Measurements from ENCODE around the gene C7orf33. TPM values are rescaled to one million over a fixed set of nuclear protein-coding genes. Genes with fewer than 3 reads are reported as not detected.
"Not testable (repeated sequence)": the region's sequence is repeated elsewhere in the genome, so short reads cannot be mapped to it uniquely, and the experiment has no call there.

C7orf33 gene
- polyA plus RNA-seq, 4 donors, result not detected

DNA sequence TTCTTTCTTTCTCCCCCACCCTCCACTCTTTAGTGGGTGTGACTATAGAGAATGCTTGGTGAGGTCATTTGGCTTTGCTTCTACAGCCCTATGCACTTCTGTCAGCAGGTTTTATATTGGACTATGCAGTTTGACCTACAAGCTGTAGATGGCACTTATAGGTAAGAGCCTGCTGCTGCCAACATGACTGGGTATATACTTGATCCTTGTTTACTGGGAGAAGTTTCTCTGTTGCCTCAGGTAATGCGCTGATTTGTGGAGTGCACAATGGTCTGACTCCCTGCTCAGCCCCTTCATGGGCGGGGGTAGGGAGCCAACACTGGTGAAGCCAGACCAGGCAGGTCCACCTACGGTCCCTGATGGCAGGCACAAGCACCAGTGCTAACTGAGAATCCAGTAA is 33.7 kb upstream of the C7orf33 start:
- DNase-seq, result peak in 1 of 2 donors; percentile 49
- Histone ChIP-seq H3K4me3 (ENCODE audit: low read depth in 1 of 3, low read length in 3 of 3) (no peak overlapping the region), H3K4me1 (ENCODE audit: control insufficient read depth in 3 of 3, insufficient read depth in 2 of 3, low read depth in 1 of 3, low read length in 2 of 3) (no peaks in the 10 kb centered on the region), H3K36me3 (ENCODE audit: control insufficient read depth in 3 of 3, insufficient read depth in 2 of 3, low read depth in 1 of 3, low read length in 3 of 3) (no peaks in the 10 kb centered on the region), H3K27me3 (ENCODE audit: control insufficient read depth in 3 of 3, insufficient read depth in 3 of 3, low read length in 3 of 3) (peaks cover 0 to 2% (median 0%) of the 10 kb centered on the region in 3 donors), H3K9me3 (ENCODE audit: control insufficient read depth in 2 of 2, insufficient read depth in 1 of 2, low read depth in 1 of 2, low read length in 1 of 2) (no peaks in the 10 kb centered on the region), H3K27ac (ENCODE audit: low read depth in 1 of 3, low read length in 2 of 3) (no peak overlapping the region)
- FAIRE-seq, result no peak
- 69 to 89% (median 83%) methylated on average over 3 of the region's 3 CpGs for WGBS, 3 donors

- Histone ChIP-seq H3K4me3 (ENCODE audit: low read depth in 1 of 3, low read length in 3 of 3) (no peak overlapping the region), H3K36me3 (ENCODE audit: control insufficient read depth in 3 of 3, insufficient read depth in 2 of 3, low read depth in 1 of 3, low read length in 3 of 3) (no peaks in the 10 kb centered on the region), H3K27me3 (ENCODE audit: control insufficient read depth in 3 of 3, insufficient read depth in 3 of 3, low read length in 3 of 3) (peaks cover 0 to 2% (median 0%) of the 10 kb centered on the region in 3 donors), H3K27ac (ENCODE audit: low read depth in 1 of 3, low read length in 2 of 3) (no peak overlapping the region), H3K4me1 (ENCODE audit: control insufficient read depth in 3 of 3, insufficient read depth in 2 of 3, low read depth in 1 of 3, low read length in 2 of 3) (no peaks in the 10 kb centered on the region), H3K9me3 (ENCODE audit: control insufficient read depth in 2 of 2, insufficient read depth in 1 of 2, low read depth in 1 of 2, low read length in 1 of 2) (no peaks in the 10 kb centered on the region)
- DNase-seq (no peak), FAIRE-seq (no peak)
- WGBS, 3 donors, result 84 to 97% (median 85%) methylated on average over 1 of the region's 1 CpG
Measured at GRCh38 chr7:148558914-148559313, 31.7 kb upstream of the C7orf33 start.

DNA sequence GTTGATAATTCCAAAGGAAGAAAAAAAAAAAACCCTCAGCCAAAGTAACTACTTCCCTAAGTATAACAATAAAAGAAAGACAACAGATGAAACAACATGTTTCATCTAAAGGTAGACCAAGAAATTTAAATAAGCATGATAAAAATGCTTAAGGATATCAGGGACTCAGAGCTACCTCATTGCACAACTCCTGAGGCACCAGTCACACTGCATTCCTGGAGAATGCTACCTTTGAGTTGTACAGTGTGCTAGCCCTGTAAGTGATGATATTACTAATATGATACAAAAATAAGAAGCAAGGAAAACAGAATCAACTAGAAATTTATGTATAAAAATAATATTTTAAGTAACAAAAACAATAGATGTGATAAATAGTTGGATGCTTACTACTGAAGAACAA is 29.5 kb upstream of the C7orf33 start:
- DNase-seq, result peak in 1 of 2 donors; percentile 15
- no peak overlapping the region for H3K4me3 ChIP-seq (ENCODE audit: low read depth in 1 of 3, low read length in 3 of 3)

GRCh38 chr7:148563583-148564274 is 26.8 kb upstream of the C7orf33 start:
- WGBS, 3 donors, result 56 to 67% (median 61%) methylated on average over 4 of the region's 4 CpGs
- Histone ChIP-seq H3K9me3 (ENCODE audit: control insufficient read depth in 2 of 2, insufficient read depth in 1 of 2, low read depth in 1 of 2, low read length in 1 of 2) (no peaks in the 10 kb centered on the region), H3K27ac (ENCODE audit: low read depth in 1 of 3, low read length in 2 of 3) (peak overlapping the region in 1 of 3 donors; percentile 64), H3K36me3 (ENCODE audit: control insufficient read depth in 3 of 3, insufficient read depth in 2 of 3, low read depth in 1 of 3, low read length in 3 of 3) (no peaks in the 10 kb centered on the region), H3K27me3 (ENCODE audit: control insufficient read depth in 3 of 3, insufficient read depth in 3 of 3, low read length in 3 of 3) (no peaks in the 10 kb centered on the region), H3K4me1 (ENCODE audit: control insufficient read depth in 3 of 3, insufficient read depth in 2 of 3, low read depth in 1 of 3, low read length in 2 of 3) (peaks cover 0 to 4% (median 0%) of the 10 kb centered on the region in 3 donors), H3K4me3 (ENCODE audit: low read depth in 1 of 3, low read length in 3 of 3) (no peak overlapping the region)
- no peak for DNase-seq
- no peak for FAIRE-seq

More for the DNA sequence above, 29.5 kb upstream of the C7orf33 start:
- peaks cover 0 to 2% (median 0%) of the 10 kb centered on the region in 3 donors for H3K27me3 ChIP-seq (ENCODE audit: control insufficient read depth in 3 of 3, insufficient read depth in 3 of 3, low read length in 3 of 3)
- no peak overlapping the region for H3K27ac ChIP-seq (ENCODE audit: low read depth in 1 of 3, low read length in 2 of 3)
- H3K4me1 ChIP-seq (ENCODE audit: control insufficient read depth in 3 of 3, insufficient read depth in 2 of 3, low read depth in 1 of 3, low read length in 2 of 3), result peaks cover 0 to under 1% (median 0%) of the 10 kb centered on the region in 3 donors
- FAIRE-seq, result no peak
- no peaks in the 10 kb centered on the region for H3K36me3 ChIP-seq (ENCODE audit: control insufficient read depth in 3 of 3, insufficient read depth in 2 of 3, low read depth in 1 of 3, low read length in 3 of 3)
- no peaks in the 10 kb centered on the region for H3K9me3 ChIP-seq (ENCODE audit: control insufficient read depth in 2 of 2, insufficient read depth in 1 of 2, low read depth in 1 of 2, low read length in 1 of 2)

- not testable (repeated sequence) for H3K9me3 ChIP-seq (ENCODE audit: control insufficient read depth in 2 of 2, insufficient read depth in 1 of 2, low read depth in 1 of 2, low read length in 1 of 2); H3K4me1 ChIP-seq (ENCODE audit: control insufficient read depth in 3 of 3, insufficient read depth in 2 of 3, low read depth in 1 of 3, low read length in 2 of 3); H3K27me3 ChIP-seq (ENCODE audit: control insufficient read depth in 3 of 3, insufficient read depth in 3 of 3, low read length in 3 of 3); H3K4me3 ChIP-seq (ENCODE audit: low read depth in 1 of 3, low read length in 3 of 3); H3K36me3 ChIP-seq (ENCODE audit: control insufficient read depth in 3 of 3, insufficient read depth in 2 of 3, low read depth in 1 of 3, low read length in 3 of 3)
- FAIRE-seq, result peak; percentile 76
- DNase-seq, result peak in 1 of 2 donors; percentile 54
- peak overlapping the region in 2 of 3 donors; percentile 20 to 64 for H3K27ac ChIP-seq (ENCODE audit: low read depth in 1 of 3, low read length in 2 of 3)
- WGBS, 3 donors, result 7 to 17% (median 9%) methylated on average over 4 of the region's 4 CpGs
Measured at GRCh38 chr7:148564275-148564951, 26.2 kb upstream of the C7orf33 start.

GRCh38 chr7:148566736-148567135 is 23.8 kb upstream of the C7orf33 start:
- 25 to 68% (median 36%) methylated on average over 6 of the region's 6 CpGs for WGBS, 3 donors
- no peak for FAIRE-seq

GRCh38 chr7:148567524-148567923 is 23.0 kb upstream of the C7orf33 start:
- FAIRE-seq (no peak), DNase-seq (no peak)
- WGBS, 3 donors, result 31 to 58% (median 54%) methylated on average over 5 of the region's 5 CpGs
- H3K4me1 ChIP-seq (ENCODE audit: control insufficient read depth in 3 of 3, insufficient read depth in 2 of 3, low read depth in 1 of 3, low read length in 2 of 3), result peaks cover 0 to 4% (median 0%) of the 10 kb centered on the region in 3 donors
- no peak overlapping the region for H3K27ac ChIP-seq (ENCODE audit: low read depth in 1 of 3, low read length in 2 of 3)
- H3K4me3 ChIP-seq (ENCODE audit: low read depth in 1 of 3, low read length in 3 of 3), result no peak overlapping the region
- H3K27me3 ChIP-seq (ENCODE audit: control insufficient read depth in 3 of 3, insufficient read depth in 3 of 3, low read length in 3 of 3), result no peaks in the 10 kb centered on the region
- no peaks in the 10 kb centered on the region for H3K36me3 ChIP-seq (ENCODE audit: control insufficient read depth in 3 of 3, insufficient read depth in 2 of 3, low read depth in 1 of 3, low read length in 3 of 3)
- H3K9me3 ChIP-seq (ENCODE audit: control insufficient read depth in 2 of 2, insufficient read depth in 1 of 2, low read depth in 1 of 2, low read length in 1 of 2), result no peaks in the 10 kb centered on the region

More at GRCh38 chr7:148566736-148567135, 23.8 kb upstream of the C7orf33 start:
- Histone ChIP-seq H3K4me3 (ENCODE audit: low read depth in 1 of 3, low read length in 3 of 3) (no peak overlapping the region), H3K27ac (ENCODE audit: low read depth in 1 of 3, low read length in 2 of 3) (no peak overlapping the region), H3K9me3 (ENCODE audit: control insufficient read depth in 2 of 2, insufficient read depth in 1 of 2, low read depth in 1 of 2, low read length in 1 of 2) (no peaks in the 10 kb centered on the region), H3K27me3 (ENCODE audit: control insufficient read depth in 3 of 3, insufficient read depth in 3 of 3, low read length in 3 of 3) (no peaks in the 10 kb centered on the region), H3K36me3 (ENCODE audit: control insufficient read depth in 3 of 3, insufficient read depth in 2 of 3, low read depth in 1 of 3, low read length in 3 of 3) (no peaks in the 10 kb centered on the region), H3K4me1 (ENCODE audit: control insufficient read depth in 3 of 3, insufficient read depth in 2 of 3, low read depth in 1 of 3, low read length in 2 of 3) (peaks cover 0 to 4% (median 0%) of the 10 kb centered on the region in 3 donors)
- no peak for DNase-seq

DNA sequence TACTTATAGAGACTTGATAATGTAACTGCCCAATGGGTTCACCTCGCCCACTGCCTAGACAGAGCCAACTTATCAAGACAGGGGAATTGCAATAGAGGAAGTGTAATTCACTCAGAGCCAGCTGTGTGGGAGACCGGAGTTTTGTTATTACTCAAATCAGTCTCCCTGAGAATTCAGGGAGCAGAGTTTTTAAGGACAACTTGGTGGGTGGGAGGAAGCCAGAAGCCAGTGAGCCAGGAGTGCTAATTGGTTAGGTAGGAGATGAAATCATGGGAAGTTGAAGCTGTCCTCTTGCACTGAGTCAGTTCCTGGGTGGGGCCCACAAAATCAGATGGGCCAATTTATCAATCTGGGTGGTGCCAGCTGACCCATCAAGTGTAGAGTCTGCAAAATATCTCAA is 20.1 kb upstream of the C7orf33 start:
- FAIRE-seq (no peak), DNase-seq (no peak)
- no peaks in the 10 kb centered on the region for H3K9me3 ChIP-seq (ENCODE audit: control insufficient read depth in 2 of 2, insufficient read depth in 1 of 2, low read depth in 1 of 2, low read length in 1 of 2)
- H3K4me1 ChIP-seq (ENCODE audit: control insufficient read depth in 3 of 3, insufficient read depth in 2 of 3, low read depth in 1 of 3, low read length in 2 of 3), result peaks cover 0 to 4% (median 0%) of the 10 kb centered on the region in 3 donors
- no peaks in the 10 kb centered on the region for H3K36me3 ChIP-seq (ENCODE audit: control insufficient read depth in 3 of 3, insufficient read depth in 2 of 3, low read depth in 1 of 3, low read length in 3 of 3)
- no peaks in the 10 kb centered on the region for H3K27me3 ChIP-seq (ENCODE audit: control insufficient read depth in 3 of 3, insufficient read depth in 3 of 3, low read length in 3 of 3)
- no peak overlapping the region for H3K4me3 ChIP-seq (ENCODE audit: low read depth in 1 of 3, low read length in 3 of 3)
- H3K27ac ChIP-seq (ENCODE audit: low read depth in 1 of 3, low read length in 2 of 3), result no peak overlapping the region
- 78 to 90% (median 89%) methylated on average over 2 of the region's 2 CpGs for WGBS, 3 donors

Measured in small intestine (tissue), 7 donors.